T-helper 9 cell (primary cell): Measurements from ENCODE around the gene AURKAIP1.
"Not testable (repeated sequence)": the region's sequence is repeated elsewhere in the genome, so short reads cannot be mapped to it uniquely, and the experiment has no call there.

Source experiments
- DNase-seq: peaks from one replicate; pipeline ENCODE4 v3.0.0-alpha.2; 2020

Gene AURKAIP1

DNA sequence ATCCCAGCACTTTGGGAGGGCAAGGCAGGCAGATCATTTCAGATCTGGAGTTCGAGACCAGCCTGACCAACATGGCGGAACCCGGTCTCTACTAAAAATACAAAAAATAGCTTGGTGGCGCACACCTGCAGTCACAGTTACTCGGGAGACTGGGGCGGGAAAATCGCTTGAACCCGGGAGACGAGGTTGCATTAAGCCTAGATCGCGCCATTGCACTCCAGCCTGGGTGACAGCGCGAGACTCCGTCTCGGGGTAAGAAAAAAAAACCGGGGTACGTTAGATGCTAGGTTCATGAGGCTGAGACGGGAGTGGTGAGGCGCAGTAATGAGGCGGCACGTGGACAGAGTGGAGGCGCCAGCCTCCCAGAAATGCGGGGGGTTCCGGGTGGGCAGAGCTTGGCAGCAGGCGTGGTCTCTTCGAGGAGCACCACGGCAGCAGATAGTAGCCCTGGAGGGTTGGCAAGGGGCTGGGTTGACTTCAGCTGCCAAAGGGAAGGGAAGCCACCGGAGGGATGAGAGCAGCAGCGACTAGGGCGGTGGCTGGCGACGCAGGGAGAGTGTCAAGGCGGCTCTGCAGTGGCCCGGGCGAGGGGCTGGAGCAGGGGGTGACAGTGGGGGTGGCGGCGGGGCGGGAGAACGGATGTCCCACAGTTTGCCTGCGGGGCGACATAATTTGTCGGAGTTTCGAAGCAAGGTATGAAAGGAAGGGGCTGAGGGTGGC is 31.3 kb upstream of the AURKAIP1 start:
- DNase-seq, result no peak

DNA sequence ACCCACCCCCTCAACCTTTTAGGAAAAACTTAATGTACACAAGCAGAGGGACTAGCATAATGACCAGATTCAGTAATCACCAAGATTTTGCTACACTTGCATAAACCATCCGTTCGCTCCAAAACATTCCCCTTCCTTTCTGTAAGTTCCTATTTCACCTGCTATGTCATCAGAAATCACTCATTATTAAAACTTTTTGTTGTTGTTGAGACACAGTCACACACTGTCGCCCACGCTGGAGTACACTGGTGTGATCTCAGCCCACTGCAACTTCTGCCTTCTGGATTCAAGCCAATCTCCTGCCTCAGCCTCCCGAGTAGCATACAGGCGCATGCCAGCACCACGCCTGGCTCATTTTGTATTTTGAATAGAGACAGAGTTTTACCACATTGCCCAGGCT is 28.6 kb upstream of the AURKAIP1 start:
- no peak for DNase-seq

- DNase-seq, result not testable (repeated sequence)
These were observed 27.9 kb upstream of the AURKAIP1 start for GRCh38 chr1:1402901-1403392.

GRCh38 chr1:1402072-1402900 is 27.3 kb upstream of the AURKAIP1 start:
- DNase-seq, result no peak

- no peak for DNase-seq
These were observed 26.5 kb upstream of the AURKAIP1 start for GRCh38 chr1:1401457-1402010.

DNA sequence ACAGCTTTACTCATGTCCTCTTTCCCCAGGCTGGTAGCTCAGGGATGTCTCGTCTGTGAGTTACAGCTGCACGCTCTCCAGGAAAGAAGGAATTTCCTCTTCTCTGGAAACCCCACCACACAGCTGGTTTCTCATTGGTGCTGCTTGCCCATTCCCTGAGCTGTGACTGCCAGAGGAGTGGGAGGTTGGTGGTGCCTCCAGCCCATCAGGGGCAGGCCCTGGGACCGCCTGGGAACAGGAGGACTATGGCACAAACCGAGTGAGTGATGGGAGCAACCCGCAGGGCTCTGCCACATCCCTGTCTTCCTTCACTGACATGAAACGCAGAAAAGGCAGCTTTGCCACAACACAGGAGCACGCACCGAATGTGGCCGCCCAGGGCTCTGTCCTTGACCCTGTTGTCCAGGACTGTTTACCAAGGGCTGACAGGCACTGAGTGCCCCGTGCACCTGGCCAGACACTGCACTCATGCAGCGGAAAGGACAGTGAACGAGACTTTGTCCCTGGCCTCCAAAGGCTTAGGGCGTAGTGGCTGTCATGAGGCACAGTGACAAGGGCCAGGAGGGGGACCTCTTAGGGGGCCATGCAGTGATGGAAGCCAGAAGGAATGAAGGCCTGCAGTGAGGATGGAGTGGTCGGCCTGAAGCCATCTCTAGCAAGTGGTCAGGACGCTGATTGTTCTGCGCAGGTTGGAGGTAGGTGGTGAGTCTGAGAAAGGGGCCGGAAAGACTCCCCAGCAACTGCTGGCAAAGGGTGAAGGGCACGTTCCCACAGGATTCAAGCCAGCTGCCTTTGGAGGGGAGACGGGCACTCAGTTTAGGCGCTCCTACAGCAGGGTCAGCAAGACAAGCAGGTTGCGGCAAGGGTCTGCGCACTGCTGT is 25.8 kb upstream of the AURKAIP1 start:
- no peak for DNase-seq

GRCh38 chr1:1399872-1400575 is 25.0 kb upstream of the AURKAIP1 start:
- DNase-seq, result no peak

DNA sequence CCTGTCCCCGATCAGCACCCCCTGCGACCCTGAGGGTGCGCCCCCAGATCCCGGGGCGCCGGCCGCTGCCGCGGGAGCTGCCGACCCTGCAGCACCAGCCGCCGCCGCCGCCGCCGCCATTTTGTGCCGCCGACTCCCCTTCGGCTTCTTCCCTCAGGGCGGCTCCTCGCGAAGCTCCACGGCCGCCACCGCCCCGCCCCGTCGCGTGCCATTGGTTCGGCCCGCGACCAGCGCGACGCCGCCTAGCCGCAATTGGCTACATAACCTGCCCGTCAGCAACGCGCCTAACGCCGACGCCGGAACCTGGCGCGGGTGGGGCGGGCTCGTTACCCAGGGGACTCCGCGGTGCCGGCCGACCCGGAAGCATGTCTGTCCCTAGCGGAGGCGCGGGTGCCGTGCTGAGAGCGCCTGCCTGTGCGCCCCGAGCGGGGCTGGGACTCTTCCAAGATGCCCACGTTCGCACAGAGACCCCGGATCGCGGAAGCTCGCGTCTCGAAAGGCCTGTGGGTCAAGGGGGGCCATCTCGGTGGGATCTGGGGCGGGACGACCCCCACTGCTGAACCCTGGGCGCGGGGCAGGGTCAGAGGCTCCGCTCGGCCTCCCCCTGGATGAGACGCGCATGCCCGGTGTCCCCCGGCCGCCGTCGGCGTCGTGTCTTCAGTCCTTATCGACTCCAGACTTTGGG is 24.3 kb upstream of the AURKAIP1 start, which contains the start of gene CCNL2:
Gene CCNL2 (minus strand): TSS at position 149 of the 685 bp plus-strand sequence. CDS start 29 bp downstream, at position 120.
- DNase-seq, result peak; percentile 99

- no peak for DNase-seq
These were observed 23.7 kb upstream of the AURKAIP1 start for GRCh38 chr1:1398677-1399186.

- no peak for DNase-seq
These were observed 23.0 kb upstream of the AURKAIP1 start for GRCh38 chr1:1397839-1398523.

DNA sequence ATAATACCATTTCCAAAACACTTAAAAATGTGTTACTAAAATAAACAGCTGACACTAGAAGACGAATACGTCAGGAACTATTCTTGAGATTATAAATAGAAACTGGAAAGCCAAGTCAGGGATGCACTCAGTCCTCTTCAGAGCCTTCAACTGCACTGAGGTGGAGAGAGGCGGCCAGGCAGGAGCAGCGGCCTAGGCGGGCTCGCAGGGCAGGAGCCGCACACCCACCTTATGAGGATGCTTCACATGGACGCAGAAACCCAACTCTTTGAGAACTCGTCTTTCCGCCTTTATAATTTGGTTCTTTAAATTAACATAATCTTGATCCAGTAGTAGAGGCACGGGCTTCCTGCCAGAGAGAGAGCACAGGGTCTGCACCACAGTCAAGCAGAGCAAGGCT is 20.2 kb upstream of the AURKAIP1 start:
- DNase-seq, result no peak

- DNase-seq, result no peak
These were observed 19.1 kb upstream of the AURKAIP1 start for GRCh38 chr1:1394116-1394515.

DNA sequence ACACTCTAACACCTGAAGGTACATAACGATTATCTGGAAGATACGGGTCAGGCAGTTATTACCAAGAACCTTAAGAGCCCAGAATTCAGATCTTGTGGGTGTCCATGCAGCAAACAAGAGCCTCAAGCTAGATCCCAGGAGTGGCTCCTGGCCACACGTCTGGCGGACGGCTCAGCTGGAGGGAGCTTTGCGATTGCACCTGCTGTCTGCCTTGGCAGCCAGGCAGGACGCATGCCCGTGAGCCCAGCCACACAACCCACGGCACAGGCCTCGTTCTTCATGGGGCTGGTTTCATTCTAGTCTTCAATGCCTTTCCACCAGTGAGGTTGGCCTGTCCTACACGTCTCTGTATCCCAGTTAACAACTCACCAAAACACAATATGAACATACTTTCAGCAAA is 18.4 kb upstream of the AURKAIP1 start:
- no peak for DNase-seq

DNA sequence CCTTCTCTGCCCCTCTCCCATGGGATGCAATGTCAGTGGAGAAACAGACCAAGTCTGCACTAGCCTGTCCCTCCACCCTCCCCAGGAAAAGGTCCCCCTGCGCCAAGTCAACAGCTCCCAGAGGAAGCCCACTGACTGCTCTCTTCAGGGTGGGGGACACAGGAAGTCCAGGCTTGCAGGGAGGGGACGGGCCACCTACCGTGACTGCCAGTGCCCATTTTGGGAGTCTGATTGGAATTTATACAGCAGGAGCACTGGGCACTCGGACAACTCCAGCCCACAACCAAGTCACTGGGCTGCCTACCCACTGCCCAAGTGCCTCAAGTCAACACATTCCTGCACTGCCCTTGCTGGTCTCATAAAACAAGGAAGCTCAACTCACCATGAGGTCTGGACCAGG is 18.0 kb upstream of the AURKAIP1 start:
- DNase-seq, result no peak

- DNase-seq, result no peak
These were observed 16.2 kb upstream of the AURKAIP1 start for GRCh38 chr1:1391225-1391624.

GRCh38 chr1:1390675-1391074 is 15.7 kb upstream of the AURKAIP1 start:
- no peak for DNase-seq

DNA sequence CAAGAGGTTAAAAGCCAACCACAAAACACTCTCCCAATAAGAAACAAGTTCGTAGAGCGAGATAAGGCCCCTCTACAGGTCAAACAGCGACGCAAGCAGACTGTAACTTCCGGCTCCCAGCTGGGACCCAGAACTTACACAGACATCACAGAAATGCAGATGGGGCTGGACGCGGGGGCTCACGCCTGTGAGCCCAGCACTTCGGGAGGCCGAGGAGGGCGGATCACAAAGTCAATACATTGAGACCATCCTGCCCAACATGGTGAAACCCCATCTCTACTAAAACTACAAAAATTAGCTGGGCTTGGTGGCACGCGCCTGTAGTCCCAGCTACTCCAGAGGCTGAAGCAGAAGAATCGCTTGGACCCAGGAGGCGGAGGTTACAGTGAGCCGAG is 13.1 kb upstream of the AURKAIP1 start:
- no peak for DNase-seq

DNA sequence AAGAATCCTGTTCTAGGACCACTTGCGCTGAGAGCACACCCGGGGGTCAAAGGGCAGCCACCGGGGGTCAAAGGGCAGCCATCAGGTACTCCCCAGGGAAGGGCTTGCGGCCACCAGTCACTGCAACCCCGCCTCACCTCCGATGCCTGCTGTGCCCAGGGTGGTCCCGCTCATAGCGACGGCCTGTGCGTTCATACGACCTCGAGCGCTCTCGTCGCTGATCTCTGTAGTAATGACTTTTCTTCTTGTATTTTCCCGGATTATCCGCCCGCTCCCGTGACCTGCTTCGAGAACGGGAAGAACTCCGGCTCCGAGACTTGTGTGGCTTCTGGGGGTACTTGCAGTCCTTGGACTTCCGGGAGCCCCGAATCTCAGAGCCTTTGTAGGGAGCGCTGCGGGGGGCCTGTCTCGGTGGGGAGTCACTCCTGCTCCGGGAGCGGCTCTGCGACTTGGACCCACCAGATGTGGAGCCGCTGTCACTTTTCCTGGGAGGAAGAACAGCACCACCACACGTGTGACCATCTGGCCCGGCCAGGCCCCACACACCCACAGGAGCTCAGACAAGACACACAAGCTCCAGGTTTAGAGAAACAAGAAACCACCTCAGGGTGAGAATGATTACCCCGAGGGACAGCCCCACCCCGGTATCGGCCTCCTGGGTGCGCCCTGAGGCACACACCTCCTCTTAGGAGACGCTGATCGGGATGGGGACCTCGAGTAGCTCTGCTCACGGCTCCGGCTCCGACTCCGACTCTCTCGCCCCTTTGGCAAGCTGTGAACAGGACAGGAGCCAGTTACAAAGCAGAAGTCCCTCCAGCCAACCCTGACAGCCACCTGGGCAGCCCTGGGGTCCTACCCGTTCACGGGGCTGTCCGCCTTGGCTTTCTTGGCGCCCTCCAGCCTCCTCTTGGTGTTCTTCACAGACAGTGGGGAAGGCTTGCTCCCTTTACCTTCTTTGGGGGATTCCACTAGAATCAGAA is 12.4 kb upstream of the AURKAIP1 start:
- no peak for DNase-seq

GRCh38 chr1:1385931-1386330 is 10.9 kb upstream of the AURKAIP1 start:
- DNase-seq, result no peak
